DOHH2 (cell line): ENCODE data around the gene ETNK2.

ENCODE experiments used
- H3F3A ChIP-seq: fragments of 200-600 bp; sonication (generic), shearing (Covaris generic); 2 replicates; pipeline ENCODE4 v1.6.0; 2016; ENCODE audit warnings: antibody characterized with exemption, mild to moderate bottlenecking; ENCODE audit not compliant: control insufficient read depth, insufficient read depth
- H3K27ac ChIP-seq: fragments of 200-600 bp; sonication (generic); 2 replicates; pipeline ENCODE4 v1.5.1; 2014; ENCODE audit warnings: low read depth, mild to moderate bottlenecking, low read length, moderate library complexity
- H3K27me3 ChIP-seq: fragments of 200-600 bp; sonication (generic); 2 replicates; pipeline ENCODE4 v1.6.1; 2014; ENCODE audit warnings: mild to moderate bottlenecking, low read length, mixed read lengths; ENCODE audit not compliant: control insufficient read depth
- H3K36me3 ChIP-seq: fragments of 200-600 bp; sonication (generic); 2 replicates; pipeline ENCODE4 v1.6.1; 2014; ENCODE audit warnings: mild to moderate bottlenecking, low read length, moderate library complexity, mixed read lengths; ENCODE audit not compliant: control insufficient read depth
- H3K4me1 ChIP-seq: fragments of 200-600 bp; sonication (generic); 2 replicates; pipeline ENCODE4 v1.6.1; 2014; ENCODE audit warnings: mild to moderate bottlenecking, low read length, mixed read lengths; ENCODE audit not compliant: control insufficient read depth
- H3K4me2 ChIP-seq: fragments of 200-600 bp; sonication (generic); 2 replicates; pipeline ENCODE4 v1.6.0; 2014; ENCODE audit warnings: mild to moderate bottlenecking, low read length, moderate library complexity
- H3K4me3 ChIP-seq: fragments of 200-600 bp; sonication (generic); 2 replicates; pipeline ENCODE4 v1.5.1; 2014; ENCODE audit warnings: mild to moderate bottlenecking, low read length, mixed read lengths
- H3K79me2 ChIP-seq: fragments of 200-600 bp; sonication (generic); 2 replicates; pipeline ENCODE4 v1.6.1; 2014; ENCODE audit warnings: mild to moderate bottlenecking, low read length, mixed read lengths; ENCODE audit not compliant: control insufficient read depth
- H3K9me2 ChIP-seq: fragments of 200-600 bp; sonication (generic); replicated peaks from 2 replicates; pipeline ENCODE4 v1.6.1; 2014; ENCODE audit warnings: mild to moderate bottlenecking, low read length, mixed read lengths; ENCODE audit not compliant: control insufficient read depth
- H3K9me3 ChIP-seq: fragments of 200-600 bp; sonication (generic); 2 replicates; pipeline ENCODE4 v1.6.1; 2014; ENCODE audit warnings: antibody characterized with exemption, low read length, mixed read lengths; ENCODE audit not compliant: control insufficient read depth, insufficient read depth
- H4K20me1 ChIP-seq: fragments of 200-600 bp; sonication (generic); 2 replicates; pipeline ENCODE4 v1.6.0; 2014; ENCODE audit warnings: low read depth, mild to moderate bottlenecking, antibody characterized with exemption, low read length, moderate library complexity; ENCODE audit not compliant: control insufficient read depth, insufficient read depth
- CTCF ChIP-seq: fragments of 200-600 bp; sonication (generic); IDR thresholded peaks from one replicate; pipeline ENCODE4 v1.5.1; 2014; ENCODE audit warnings: antibody characterized with exemption, mild to moderate bottlenecking, low read depth, low read length; ENCODE audit not compliant: poor library complexity, severe bottlenecking
- EZH2phosphoT487 ChIP-seq: fragments of 200-600 bp; sonication (generic); IDR thresholded peaks from 2 replicates; pipeline ENCODE4 v1.6.1; 2017; ENCODE audit warnings: borderline replicate concordance, mild to moderate bottlenecking, antibody characterized with exemption, low read length, moderate library complexity, mixed read lengths

The ETNK2 gene

GRCh38 chr1:204089044-204089751 lies 62.6 kb downstream of the ETNK2 start:
- Histone ChIP-seq H3K4me1 (no peaks in the 10 kb centered on the region), H3K27me3 (no peaks in the 10 kb centered on the region), H3K36me3 (no peaks in the 10 kb centered on the region), H3F3A (no peaks in the 10 kb centered on the region), H3K4me2 (no peak overlapping the region), H3K9me3 (no peaks in the 10 kb centered on the region), H3K79me2 (no peaks in the 10 kb centered on the region), H4K20me1 (no peaks in the 10 kb centered on the region), H3K27ac (no peak overlapping the region), H3K4me3 (no peak overlapping the region), H3K9me2 (no peaks in the 10 kb centered on the region)
- no peak for TF ChIP-seq CTCF
- TF ChIP-seq EZH2phosphoT487: no peak

GRCh38 chr1:204088596-204088995 lies 63.2 kb downstream of the ETNK2 start:
- no peak for TF ChIP-seq EZH2phosphoT487
- TF ChIP-seq CTCF: no peak
- Histone ChIP-seq H3F3A (no peaks in the 10 kb centered on the region), H3K36me3 (no peaks in the 10 kb centered on the region), H3K4me3 (no peak overlapping the region), H3K4me2 (no peak overlapping the region), H4K20me1 (no peaks in the 10 kb centered on the region), H3K27ac (no peak overlapping the region), H3K4me1 (no peaks in the 10 kb centered on the region), H3K27me3 (no peaks in the 10 kb centered on the region), H3K9me2 (no peaks in the 10 kb centered on the region), H3K9me3 (no peaks in the 10 kb centered on the region), H3K79me2 (no peaks in the 10 kb centered on the region)

- Histone ChIP-seq H3K27ac (no peak overlapping the region), H3K36me3 (no peaks in the 10 kb centered on the region), H3K79me2 (no peaks in the 10 kb centered on the region), H3K9me2 (no peaks in the 10 kb centered on the region), H3K9me3 (no peaks in the 10 kb centered on the region), H3K4me2 (no peak overlapping the region), H3K4me3 (no peak overlapping the region), H3K27me3 (no peaks in the 10 kb centered on the region), H4K20me1 (no peaks in the 10 kb centered on the region), H3K4me1 (no peaks in the 10 kb centered on the region), H3F3A (no peaks in the 10 kb centered on the region)
- TF ChIP-seq CTCF (no peak), EZH2phosphoT487 (no peak)
These were observed 63.8 kb downstream of the ETNK2 start for GRCh38 chr1:204087893-204088528.
